ENCODE results near the gene MBNL1. TPM values are rescaled to one million over a fixed set of nuclear protein-coding genes. Genes with fewer than 3 reads are reported as not detected.

The MBNL1 gene
- total RNA-seq, 1 experiment from 2014 or later = 200 TPM

GRCh38 chr3:152426393-152426792, 157.7 kb downstream of the MBNL1 start:
- no peaks in the 10 kb centered on the region for H3K9me3 ChIP-seq (ENCODE audit: control insufficient read depth in 1 of 2, insufficient read depth in 1 of 2, low read depth in 1 of 2, low read length in 2 of 2)
- no peak overlapping the region for H3K27ac ChIP-seq (ENCODE audit: low read depth, low read length)
- ChIA-PET POLR2A (no interaction called here), RAD21 (ENCODE audit: low non-redundant PET in 1 of 2, low total read pairs in 2 of 2, uncharacterized antibody in 2 of 2, unreplicated experiment in 2 of 2) (no interaction called here), CTCF (no interaction called here)
- H3K9me2 ChIP-seq (ENCODE audit: insufficient read depth) = no peaks in the 10 kb centered on the region
- H3K4me2 ChIP-seq (ENCODE audit: low read length) = no peak overlapping the region
- no TSS peak for BruUV-seq (replicated peaks)
- ATAC-seq (no peak), DNase-seq (ENCODE audit: low read depth, low spot score) (no peak)
- no peaks in the 10 kb centered on the region for H3K27me3 ChIP-seq (ENCODE audit: insufficient read depth, low read length)
- H3K9ac ChIP-seq (ENCODE audit: low read length) = no peak overlapping the region
- H4K20me1 ChIP-seq (ENCODE audit: insufficient read depth) = no peaks in the 10 kb centered on the region
- intact Hi-C loops (cut with micrococcal nuclease) = no loop called here
- H3K79me2 ChIP-seq (ENCODE audit: insufficient read depth, low read length) = peaks cover 48% of the 10 kb centered on the region
- TF ChIP-seq ZBTB33 (IDR thresholded peaks at IDR 0.05; ENCODE audit: extremely low read depth, insufficient replicate concordance, low read length) (no peak), CTCF (IDR thresholded peaks at IDR 0.05 in 2 of 3, conservative IDR thresholded peaks at IDR 0.05 in 1 of 3; ENCODE audit: borderline replicate concordance in 1 of 3, insufficient read depth in 1 of 3, low read depth in 2 of 3, low read length in 2 of 3) (no peak)
- no peaks in the 10 kb centered on the region for H3K4me1 ChIP-seq (ENCODE audit: control insufficient read depth in 1 of 2, insufficient read depth in 2 of 2, low read length in 2 of 2)
- no peaks in the 10 kb centered on the region for H3K36me3 ChIP-seq (ENCODE audit: control insufficient read depth in 1 of 2, insufficient read depth in 2 of 2, low read length in 2 of 2)
- no peak overlapping the region for H2AFZ ChIP-seq (ENCODE audit: low read depth, low read length, poor library complexity, severe bottlenecking)
- H3K4me3 ChIP-seq (replicated peaks in 1 of 2; ENCODE audit: low read depth in 1 of 2, low read length in 2 of 2) = no peak overlapping the region

GRCh38 chr3:152428577-152428976, 159.8 kb downstream of the MBNL1 start:
- Histone ChIP-seq H3K4me2 (ENCODE audit: low read length) (no peak overlapping the region), H3K4me3 (replicated peaks in 1 of 2; ENCODE audit: low read depth in 1 of 2, low read length in 2 of 2) (no peak overlapping the region), H3K9me3 (ENCODE audit: control insufficient read depth in 1 of 2, insufficient read depth in 1 of 2, low read depth in 1 of 2, low read length in 2 of 2) (no peaks in the 10 kb centered on the region), H2AFZ (ENCODE audit: low read depth, low read length, poor library complexity, severe bottlenecking) (no peak overlapping the region), H3K27me3 (ENCODE audit: insufficient read depth, low read length) (no peaks in the 10 kb centered on the region), H3K27ac (ENCODE audit: low read depth, low read length) (no peak overlapping the region), H4K20me1 (ENCODE audit: insufficient read depth) (no peaks in the 10 kb centered on the region), H3K9me2 (ENCODE audit: insufficient read depth) (no peaks in the 10 kb centered on the region), H3K36me3 (ENCODE audit: control insufficient read depth in 1 of 2, insufficient read depth in 2 of 2, low read length in 2 of 2) (peaks cover 0 to 7% of the 10 kb centered on the region in 2 experiments; a peak in 1 of 4 replicates), H3K9ac (ENCODE audit: low read length) (no peak overlapping the region), H3K79me2 (ENCODE audit: insufficient read depth, low read length) (peaks cover 66% of the 10 kb centered on the region), H3K4me1 (ENCODE audit: control insufficient read depth in 1 of 2, insufficient read depth in 2 of 2, low read length in 2 of 2) (no peaks in the 10 kb centered on the region)
- intact Hi-C loops (cut with micrococcal nuclease) = no loop called here
- POLR2A ChIA-PET = no interaction called here
- ATAC-seq (no peak), DNase-seq (ENCODE audit: low read depth, low spot score) (no peak)
- BruUV-seq (replicated peaks) = no TSS peak
- CTCF ChIA-PET = no interaction called here
- TF ChIP-seq POLR2AphosphoS5 (IDR thresholded peaks at IDR 0.05; ENCODE audit: low read depth, low read length) (no peak), CTCF (IDR thresholded peaks at IDR 0.05 in 2 of 3, conservative IDR thresholded peaks at IDR 0.05 in 1 of 3; ENCODE audit: borderline replicate concordance in 1 of 3, insufficient read depth in 1 of 3, low read depth in 2 of 3, low read length in 2 of 3) (no peak), POLR2A (IDR thresholded peaks at IDR 0.05; ENCODE audit: borderline replicate concordance, extremely low read depth, insufficient read depth, insufficient read length) (no peak), ZFX (IDR thresholded peaks at IDR 0.05) (no peak), ZNF274 (IDR thresholded peaks at IDR 0.05; ENCODE audit: low read depth, low read length) (no peak), SIN3A (IDR thresholded peaks at IDR 0.05; ENCODE audit: low read depth) (no peak), REST (IDR thresholded peaks at IDR 0.05; ENCODE audit: low read depth) (no peak)
- RAD21 ChIA-PET (ENCODE audit: low non-redundant PET in 1 of 2, low total read pairs in 2 of 2, uncharacterized antibody in 2 of 2, unreplicated experiment in 2 of 2) = no interaction called here
